ENCODE data around the gene WNT11. TPM values are rescaled to one million over a fixed set of nuclear protein-coding genes. Genes with fewer than 3 reads are reported as not detected.

WNT11 gene
- total and polyA plus RNA-seq, 2 of the 13 experiments (the other 11 are each of a cell fraction or from before 2014, with no cell fraction given): 0.34 to 0.66 TPM

- Histone ChIP-seq H3K9ac (ENCODE audit: insufficient read depth, low read depth, low read length) (no peak overlapping the region), H3K4me1 (ENCODE audit: insufficient read depth, low read length) (peaks cover 6% of the 10 kb centered on the region; the same call in 1 of the 2 replicates), H3K4me2 (ENCODE audit: low read depth, low read length) (no peak overlapping the region), H3K79me2 (ENCODE audit: insufficient read depth, low read length) (no peaks in the 10 kb centered on the region), H2AFZ (ENCODE audit: low read length) (no peak overlapping the region), H3K4me3 (replicated peaks in 1 of 3; ENCODE audit: insufficient read depth in 1 of 3, low read depth in 2 of 3, low read length in 3 of 3) (no peak overlapping the region), H3K27ac (ENCODE audit: extremely low read length, insufficient read depth, low read length) (no peak overlapping the region), H3K36me3 (replicated peaks in 1 of 2; ENCODE audit: control insufficient read depth in 1 of 2, insufficient read depth in 2 of 2, low read length in 2 of 2) (no peaks in the 10 kb centered on the region), H3K27me3 (ENCODE audit: control insufficient read depth in 1 of 2, insufficient read depth in 2 of 2, low read length in 2 of 2) (0 out of 5 replicates have a peak, but pooled peaks cover 0 to 5% of the 10 kb centered on the region in 2 experiments), H3K9me3 (ENCODE audit: low read length) (no peaks in the 10 kb centered on the region), H4K20me1 (ENCODE audit: insufficient read depth, low read length) (no peaks in the 10 kb centered on the region)
- ChIA-PET POLR2A (no interaction called here), CTCF (ENCODE audit: low intra/inter-chr PET ratio, low total read pairs) (no interaction called here)
- no peak for DNase-seq (ENCODE audit: low spot score)
- 59% methylated on average over 14 of the region's 15 CpGs for WGBS (ENCODE audit: low lambda C conversion rate)
- no peak for FAIRE-seq
- BruUV-seq (replicated peaks): no TSS peak
- TF ChIP-seq TCF7 (IDR thresholded peaks at IDR 0.05; ENCODE audit: low read depth) (peak; percentile 31; the same call in 1 of the 2 replicates), ZIK1 (CRISPR knock-in tag; IDR thresholded peaks at IDR 0.05; ENCODE audit: borderline replicate concordance, low read depth) (no peak)
- in situ Hi-C loops (cut with HindIII; ENCODE audit: extremely low pct_ligation_motif_present, low pct_unique_long_range_greater_than_20kb) (no loop called here), intact Hi-C loops (cut with micrococcal nuclease; ENCODE audit: unreplicated experiment) (no loop called here)
- no peak for ATAC-seq
Measured at GRCh38 chr11:76185931-76186401, 20.3 kb downstream of the WNT11 start.

GRCh38 chr11:76185511-76185910 is 20.8 kb downstream of the WNT11 start:
- BruUV-seq (replicated peaks): no TSS peak
- 68% methylated on average over 10 of the region's 10 CpGs for WGBS (ENCODE audit: low lambda C conversion rate)
- H4K20me1 ChIP-seq (ENCODE audit: insufficient read depth, low read length): no peaks in the 10 kb centered on the region
- ChIA-PET POLR2A (no interaction called here), CTCF (ENCODE audit: low intra/inter-chr PET ratio, low total read pairs) (no interaction called here)
- H3K9me3 ChIP-seq (ENCODE audit: low read length): no peaks in the 10 kb centered on the region
- no peak overlapping the region for H3K27ac ChIP-seq (ENCODE audit: extremely low read length, insufficient read depth, low read length)
- ATAC-seq: no peak
- H3K4me3 ChIP-seq (replicated peaks in 1 of 3; ENCODE audit: insufficient read depth in 1 of 3, low read depth in 2 of 3, low read length in 3 of 3): no peak overlapping the region
- peaks cover 9% of the 10 kb centered on the region for H3K4me1 ChIP-seq (ENCODE audit: insufficient read depth, low read length)
- intact Hi-C loops (cut with micrococcal nuclease; ENCODE audit: unreplicated experiment) (no loop called here), in situ Hi-C loops (cut with HindIII; ENCODE audit: extremely low pct_ligation_motif_present, low pct_unique_long_range_greater_than_20kb) (no loop called here)
- FAIRE-seq: no peak
- TF ChIP-seq ZNF530 (CRISPR knock-in tag; IDR thresholded peaks at IDR 0.05; ENCODE audit: low read depth): no peak
- no peak for TF ChIP-seq ELF3 (CRISPR knock-in tag; IDR thresholded peaks at IDR 0.05)
- H3K4me2 ChIP-seq (ENCODE audit: low read depth, low read length): no peak overlapping the region
- H3K36me3 ChIP-seq (replicated peaks in 1 of 2; ENCODE audit: control insufficient read depth in 1 of 2, insufficient read depth in 2 of 2, low read length in 2 of 2): no peaks in the 10 kb centered on the region
- H2AFZ ChIP-seq (ENCODE audit: low read length): no peak overlapping the region
- 0 out of 5 replicates have a peak, but pooled peaks cover 0 to 5% of the 10 kb centered on the region in 2 experiments for H3K27me3 ChIP-seq (ENCODE audit: control insufficient read depth in 1 of 2, insufficient read depth in 2 of 2, low read length in 2 of 2)
- H3K79me2 ChIP-seq (ENCODE audit: insufficient read depth, low read length): no peaks in the 10 kb centered on the region
- no peak overlapping the region for H3K9ac ChIP-seq (ENCODE audit: insufficient read depth, low read depth, low read length)
- no peak for DNase-seq (ENCODE audit: low spot score)
